SH-SY5Y (cell line): ENCODE measurements around the gene GPR143.

ENCODE experiments used
- GATA2 ChIP-seq: IDR thresholded peaks from 2 replicates; pipeline ENCODE4 v1.6.1; 2011; ENCODE audit warnings: mild to moderate bottlenecking, low read depth, low read length
- GATA3 ChIP-seq: IDR thresholded peaks from 2 replicates; pipeline ENCODE4 v1.6.1; 2011; ENCODE audit warnings: low read depth, mild to moderate bottlenecking, low read length, moderate library complexity

- TF ChIP-seq GATA2 (no peak), GATA3 (no peak)
Observed at GRCh38 chrX:9703406-9703805, 62.2 kb downstream of the GPR143 start.
